GM12878 (cell line): ENCODE measurements around the gene SFXN5. TPM values are rescaled to one million over a fixed set of nuclear protein-coding genes. Genes with fewer than 3 reads are reported as not detected.

Source experiments
- ATAC-seq: fragments of 200-7000 bp; cut with Tn5 transposase; 3 replicates; pipeline ENCODE4 v1.9.1; 2020; ENCODE audit warnings: mild to moderate bottlenecking, moderate library complexity
- BruUV-seq: library from RNA; stranded (reverse); fragments of 400-500 nt; replicated peaks from 2 replicates; lab custom pipeline; 2021; lab: Mats Ljungman, UMichigan
- CTCF ChIA-PET: fragments of 300-600 bp; sonication (Branson Sonifier 250); formaldehyde crosslinking; extraction: SDS; loops from one replicate; lab custom pipeline; 2021; ENCODE audit warnings: inconsistent platforms; lab: Yijun Ruan, JAX
- POLR2A ChIA-PET: fragments of 350-600 bp; formaldehyde crosslinking; extraction: SDS; loops from one replicate; lab custom pipeline; 2021; ENCODE audit warnings: inconsistent platforms; lab: Charles Lee
- RAD21 ChIA-PET: fragments of 300-600 bp; sonication (Branson Sonifier 250); formaldehyde crosslinking; loops from one replicate; lab custom pipeline; 2023; ENCODE audit warnings: antibody characterized with exemption; ENCODE audit not compliant: unreplicated experiment; lab: Charles Lee
- SMC1A ChIA-PET: fragments of 300-600 bp; sonication (Branson Sonifier 250); formaldehyde crosslinking; loops from one replicate; lab custom pipeline; 2023; ENCODE audit not compliant: unreplicated experiment, uncharacterized antibody; lab: Charles Lee
- DNase-seq: peaks from one replicate; pipeline ENCODE4 v3.0.0-alpha.2; 2011; ENCODE audit warnings: low read depth, low spot score
- FAIRE-seq: peaks from 3 replicates; lab custom pipeline; 2011; peaks lifted over from hg19 to GRCh38; lab: Jason Lieb, UNC
- H2AFZ ChIP-seq: 2 replicates; pipeline ENCODE4 v1.6.0; 2011; ENCODE audit warnings: low read depth, low read length, control low read depth; ENCODE audit not compliant: control insufficient read depth
- H3K27ac ChIP-seq: 2 replicates; pipeline ENCODE4 v1.5.1; 2011; ENCODE audit warnings: control low read depth; ENCODE audit not compliant: control insufficient read depth, insufficient read depth
- H3K27me3 ChIP-seq, 2 experiments: replicated peaks in 1 of 2; 2 replicates each; pipeline versions ENCODE4 v1.6.0 to v1.6.1; 2011; ENCODE audit warnings: low read length in 1 of 2; ENCODE audit not compliant: control insufficient read depth in 2 of 2, insufficient read depth in 2 of 2
- H3K36me3 ChIP-seq, 2 experiments: 2 replicates each; pipeline ENCODE4 v1.5.1; 2011; ENCODE audit warnings: low read length in 1 of 2; ENCODE audit not compliant: control insufficient read depth in 2 of 2, insufficient read depth in 2 of 2
- H3K4me1 ChIP-seq: 2 replicates; pipeline ENCODE4 v1.6.1; 2011; ENCODE audit warnings: mild to moderate bottlenecking, low read length, moderate library complexity, mixed read lengths; ENCODE audit not compliant: control insufficient read depth, insufficient read depth
- H3K4me2 ChIP-seq: 2 replicates; pipeline ENCODE4 v1.6.0; 2011; ENCODE audit warnings: control low read depth; ENCODE audit not compliant: control insufficient read depth, insufficient read depth
- H3K4me3 ChIP-seq: fragments of 200-600 bp; sonication (generic); 2 replicates; pipeline ENCODE4 v1.5.1; 2016
- H3K79me2 ChIP-seq: 2 replicates; pipeline ENCODE4 v1.6.0; 2011; ENCODE audit warnings: low read length; ENCODE audit not compliant: control insufficient read depth, insufficient read depth
- H3K9ac ChIP-seq: 2 replicates; pipeline ENCODE4 v1.8.0; 2011; ENCODE audit warnings: low read length, control low read depth, mixed read lengths; ENCODE audit not compliant: control insufficient read depth, insufficient read depth
- H3K9me3 ChIP-seq: replicated peaks from 3 replicates; pipeline ENCODE4 v1.5.1; 2011; ENCODE audit warnings: mild to moderate bottlenecking, low read length; ENCODE audit not compliant: control insufficient read depth, insufficient read depth
- H4K20me1 ChIP-seq: 2 replicates; pipeline ENCODE4 v1.6.0; 2011; ENCODE audit not compliant: control insufficient read depth, insufficient read depth
- EP300 ChIP-seq, 2 experiments: fragments of 150-350 bp in 1 of 2; IDR thresholded peaks; 2 replicates each; pipeline ENCODE4 v1.6.1; 2011 to 2012; ENCODE audit warnings: low read depth in 2 of 2, low read length in 2 of 2, borderline replicate concordance in 1 of 2, improper control_type of control experiment in 1 of 2, inconsistent platforms in 1 of 2; ENCODE audit not compliant: control insufficient read depth in 1 of 2
- ESRRA ChIP-seq: IDR thresholded peaks from 2 replicates; pipeline ENCODE4 v1.6.1; 2012; ENCODE audit warnings: mild to moderate bottlenecking, low read length, improper control_type of control experiment
- FOS ChIP-seq: IDR thresholded peaks from 3 replicates; pipeline ENCODE4 v1.6.1; 2011; ENCODE audit warnings: borderline replicate concordance; ENCODE audit not compliant: insufficient read length; ENCODE audit errors: extremely low read depth
- KAT2A ChIP-seq: conservative IDR thresholded peaks from 2 replicates; pipeline ENCODE4 v1.6.1; 2011; ENCODE audit warnings: low read depth, low read length; ENCODE audit not compliant: control insufficient read depth
- KDM1A ChIP-seq: fragments of 200-600 bp; sonication (generic); IDR thresholded peaks from 2 replicates; pipeline ENCODE4 v1.6.1; 2016; ENCODE audit warnings: borderline replicate concordance
- MYB ChIP-seq: fragments of 150-350 bp; IDR thresholded peaks from 2 replicates; pipeline ENCODE4 v1.6.1; 2014; ENCODE audit warnings: mild to moderate bottlenecking, low read depth, low read length, borderline replicate concordance
- PAX5 ChIP-seq: IDR thresholded peaks from 2 replicates; pipeline ENCODE4 v1.6.1; 2011; ENCODE audit warnings: low read depth, low read length, borderline replicate concordance
- PAX8 ChIP-seq: fragments of 450-650 bp; IDR thresholded peaks from 2 replicates; pipeline ENCODE4 v1.6.1; 2017; ENCODE audit warnings: mild to moderate bottlenecking, moderate library complexity
- PML ChIP-seq: IDR thresholded peaks from 2 replicates; pipeline ENCODE4 v1.6.1; 2012; ENCODE audit warnings: low read length, inconsistent platforms
- POLR2AphosphoS2 ChIP-seq: IDR thresholded peaks from 2 replicates; pipeline ENCODE4 v1.6.1; 2011; ENCODE audit warnings: low read depth, mild to moderate bottlenecking, low read length, improper control_type of control experiment, moderate library complexity
- TCF7 ChIP-seq: IDR thresholded peaks from 2 replicates; pipeline ENCODE4 v1.6.1; 2014; ENCODE audit warnings: antibody characterized with exemption, borderline replicate concordance
- WGBS: methylation state at CpG from one replicate; pipeline ENCODE4 v1.1.6; 2016; ENCODE audit warnings: low lambda C conversion rate; ENCODE audit not compliant: insufficient replicate concordance, insufficient coverage; ENCODE audit errors: missing lambda C conversion rate; 5-methylcytosine and 5-hydroxymethylcytosine counted together
- in situ Hi-C: fragments of 300-500 bp; cut with MboI; formaldehyde crosslinking; loops from 9 replicates; pipeline ENCODE4 v1.14.3; 2018; ENCODE audit warnings: mixed read lengths
- intact Hi-C: fragments of 100-400 bp; cut with micrococcal nuclease; formaldehyde crosslinking; loops from one replicate; pipeline ENCODE4 v1.14.2; 2022; ENCODE audit not compliant: unreplicated experiment
- polyA plus RNA-seq, 11 experiments: library from polyadenylated mRNA; depleted of rRNA in 4 of 11; unstranded in 6 of 11; stranded (reverse) in 5 of 11; fragments of >200 nt; fragmentation: Nextera tagmentation in 4 of 11; fragmentation: Illumina TruSeq in 1 of 11; extraction: Ambion mirVana in 4 of 11; extraction: Trizol in 1 of 11; gene quantifications; 1 replicate in 1 of 11; 2 replicates in 10 of 11; pipeline versions ENCODE4 v1.2.1 to v1.2.3, GENCODE V29; 2011 to 2016; ENCODE audit warnings: inconsistent platforms in 2 of 11, missing spikeins in 2 of 11, low read depth in 1 of 11
- total RNA-seq, 4 experiments: library from RNA; depleted of rRNA in 3 of 4; stranded (reverse); fragments of >200 nt in 3 of 4; fragmentation: Illumina TruSeq in 1 of 4; extraction: Trizol in 1 of 4; gene quantifications; 2 replicates each; pipeline versions ENCODE4 v1.2.1 to v1.2.3, GENCODE V29; 2013 to 2021
- TF ChIP-seq, protein P1 (sequence below): fragments of 450-650 bp; formaldehyde crosslinking; IDR thresholded peaks from 2 replicates; pipeline ENCODE4 v1.4.0; 2022; ENCODE audit warnings: mild to moderate bottlenecking, moderate library complexity

SFXN5 gene
- total and polyA plus RNA-seq, 10 of the 15 experiments (the other 5 are each of a cell fraction or from before 2014, with no cell fraction given), result 3.3 to 15.9 (median 11.2) TPM

DNA sequence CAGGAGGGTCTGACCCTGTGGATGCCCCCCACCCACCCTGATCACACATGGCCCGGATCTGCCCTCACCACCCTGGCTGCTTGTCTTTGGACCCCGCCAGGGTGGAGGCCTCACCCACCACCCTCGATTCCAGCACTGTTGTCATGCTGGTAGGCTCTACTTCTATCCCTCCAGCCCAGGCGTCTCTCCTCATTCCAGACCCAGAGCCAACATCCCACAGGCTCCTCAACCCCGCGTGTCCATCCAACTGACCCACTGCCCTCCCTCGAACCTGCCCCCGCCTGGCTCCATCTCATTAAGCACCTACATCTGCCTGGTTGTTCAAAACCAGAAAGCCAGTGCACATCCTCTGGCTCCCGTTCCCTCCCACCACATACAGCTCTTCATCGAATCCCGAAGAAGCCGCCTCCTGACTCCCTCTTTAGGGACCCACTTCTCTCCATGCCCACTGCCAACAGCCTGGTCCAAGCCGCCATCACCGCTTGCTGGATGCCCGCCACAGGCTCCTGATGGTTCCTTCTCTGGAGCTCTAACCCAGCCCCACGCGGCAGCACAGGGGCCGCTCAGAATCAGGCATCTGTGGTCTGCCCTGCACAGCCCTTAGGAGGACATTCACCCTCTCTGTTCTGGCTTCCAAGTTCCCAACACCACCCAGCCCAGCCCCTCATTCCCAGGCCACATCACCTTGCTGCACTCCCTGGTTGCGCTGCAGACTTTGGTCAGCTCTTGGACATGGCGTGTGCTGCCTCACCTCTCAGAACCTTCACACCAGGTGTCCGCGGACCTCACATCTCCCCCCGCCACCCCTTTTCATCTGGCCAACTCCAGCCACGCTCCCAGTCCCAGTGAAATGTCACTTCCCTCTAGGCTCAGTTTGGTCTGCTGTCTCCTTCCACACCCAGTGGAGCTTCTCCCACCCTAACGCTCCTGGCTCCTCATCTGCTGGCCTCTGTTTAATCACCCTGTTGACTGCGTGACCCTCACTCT is 111.2 kb downstream of the SFXN5 start (continued):
- TF ChIP-seq, protein P1, sequence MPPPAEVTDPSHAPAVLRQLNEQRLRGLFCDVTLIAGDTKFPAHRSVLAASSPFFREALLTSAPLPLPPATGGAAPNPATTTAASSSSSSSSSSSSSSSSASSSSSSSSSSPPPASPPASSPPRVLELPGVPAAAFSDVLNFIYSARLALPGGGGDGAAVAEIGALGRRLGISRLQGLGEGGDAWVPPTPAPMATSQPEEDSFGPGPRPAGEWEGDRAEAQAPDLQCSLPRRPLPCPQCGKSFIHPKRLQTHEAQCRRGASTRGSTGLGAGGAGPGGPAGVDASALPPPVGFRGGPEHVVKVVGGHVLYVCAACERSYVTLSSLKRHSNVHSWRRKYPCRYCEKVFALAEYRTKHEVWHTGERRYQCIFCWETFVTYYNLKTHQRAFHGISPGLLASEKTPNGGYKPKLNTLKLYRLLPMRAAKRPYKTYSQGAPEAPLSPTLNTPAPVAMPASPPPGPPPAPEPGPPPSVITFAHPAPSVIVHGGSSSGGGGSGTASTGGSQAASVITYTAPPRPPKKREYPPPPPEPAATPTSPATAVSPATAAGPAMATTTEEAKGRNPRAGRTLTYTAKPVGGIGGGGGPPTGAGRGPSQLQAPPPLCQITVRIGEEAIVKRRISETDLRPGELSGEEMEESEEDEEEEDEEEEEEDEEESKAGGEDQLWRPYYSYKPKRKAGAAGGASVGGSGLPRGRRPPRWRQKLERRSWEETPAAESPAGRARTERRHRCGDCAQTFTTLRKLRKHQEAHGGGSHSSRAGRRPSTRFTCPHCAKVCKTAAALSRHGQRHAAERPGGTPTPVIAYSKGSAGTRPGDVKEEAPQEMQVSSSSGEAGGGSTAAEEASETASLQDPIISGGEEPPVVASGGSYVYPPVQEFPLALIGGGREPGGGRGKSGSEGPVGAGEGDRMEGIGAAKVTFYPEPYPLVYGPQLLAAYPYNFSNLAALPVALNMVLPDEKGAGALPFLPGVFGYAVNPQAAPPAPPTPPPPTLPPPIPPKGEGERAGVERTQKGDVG (CRISPR knock-in tag), result no peak

GRCh38 chr2:72959554-72959953 is 112.0 kb downstream of the SFXN5 start:
- ChIA-PET RAD21 (no interaction called here), SMC1A (interaction anchor here (1.0 kb wide), 1 partner anchor 66 kb away, joined by 4 read pairs; no protein-coding TSS in a partner anchor), CTCF (no interaction called here), POLR2A (no interaction called here)
- no peaks in the 10 kb centered on the region for H3K36me3 ChIP-seq
- H3K4me1 ChIP-seq, result no peaks in the 10 kb centered on the region
- intact Hi-C loops, result no loop called here
- no peak overlapping the region for H3K27ac ChIP-seq
- no peak for DNase-seq
- no peaks in the 10 kb centered on the region; a peak in 1 of 4 replicates for H3K27me3 ChIP-seq
- BruUV-seq, result no TSS peak
- no peaks in the 10 kb centered on the region; the same call in 1 of the 2 replicates for H4K20me1 ChIP-seq
- no peaks in the 10 kb centered on the region for H3K9me3 ChIP-seq
- no peak for ATAC-seq
- WGBS, result 38% methylated on average over 8 of the region's 8 CpGs
- in situ Hi-C loops, result no loop called here
- no peak for FAIRE-seq
- H3K9ac ChIP-seq, result no peak overlapping the region
- H3K79me2 ChIP-seq, result no peaks in the 10 kb centered on the region
- TF ChIP-seq KAT2A (no peak), PML (no peak), PAX8 (no peak), EP300 (IDR thresholded peaks at IDR 0.05; ENCODE audit: borderline replicate concordance in 1 of 2, control insufficient read depth in 1 of 2, low read depth in 2 of 2, low read length in 2 of 2) (no peak), KDM1A (no peak), FOS (no peak), PAX5 (no peak), ESRRA (no peak), TCF7 (no peak), POLR2AphosphoS2 (no peak), MYB (no peak)
- TF ChIP-seq, all 136 proteins: peak for 0
- H2AFZ ChIP-seq, result no peak overlapping the region
- H3K4me3 ChIP-seq, result no peak overlapping the region
- no peak overlapping the region for H3K4me2 ChIP-seq
